H9 (cell line): ENCODE data around the gene ACER1. TPM values are rescaled to one million over a fixed set of nuclear protein-coding genes. Genes with fewer than 3 reads are reported as not detected.

Source experiments
- DNase-seq: peaks from one replicate; pipeline ENCODE4 v3.0.0-alpha.2; 2017
- H2AFZ ChIP-seq: one replicate; pipeline ENCODE4 v1.6.1; 2013; ENCODE audit warnings: mild to moderate bottlenecking, low read length, control low read depth, moderate library complexity
- H2AK5ac ChIP-seq: 2 replicates; pipeline ENCODE4 v1.6.1; 2013; ENCODE audit warnings: low read length, control low read depth, mixed read lengths; ENCODE audit not compliant: insufficient read length
- H2BK120ac ChIP-seq: one replicate; pipeline ENCODE4 v1.6.1; 2013; ENCODE audit warnings: low read depth, mild to moderate bottlenecking, low read length, control low read depth, inconsistent platforms; ENCODE audit not compliant: poor library complexity, severe bottlenecking
- H2BK12ac ChIP-seq: 2 replicates; pipeline ENCODE4 v1.6.1; 2013; ENCODE audit warnings: low read length, control low read depth, mixed read lengths, low read depth; ENCODE audit not compliant: insufficient read length
- H2BK15ac ChIP-seq: 2 replicates; pipeline ENCODE4 v1.6.1; 2013; ENCODE audit warnings: low read depth, low read length, control low read depth
- H2BK20ac ChIP-seq: one replicate; pipeline ENCODE4 v1.6.1; 2013; ENCODE audit warnings: low read depth, mild to moderate bottlenecking, low read length, control low read depth, inconsistent platforms; ENCODE audit not compliant: poor library complexity, severe bottlenecking
- H2BK5ac ChIP-seq: 2 replicates; pipeline ENCODE4 v1.6.1; 2013; ENCODE audit warnings: low read length, control low read depth, mixed read lengths; ENCODE audit not compliant: insufficient read length
- H3K14ac ChIP-seq: 2 replicates; pipeline ENCODE4 v1.6.1; 2013; ENCODE audit warnings: low read length, control low read depth; ENCODE audit not compliant: insufficient read depth
- H3K18ac ChIP-seq: 2 replicates; pipeline ENCODE4 v1.6.1; 2013; ENCODE audit warnings: low read depth, mild to moderate bottlenecking, mixed read lengths, low read length, control low read depth; ENCODE audit not compliant: insufficient read length
- H3K23ac ChIP-seq: 2 replicates; pipeline ENCODE4 v1.6.1; 2013; ENCODE audit warnings: low read length, control low read depth, mixed read lengths, low read depth; ENCODE audit not compliant: insufficient read length
- H3K23me2 ChIP-seq: 2 replicates; pipeline ENCODE4 v1.6.1; 2013; ENCODE audit warnings: low read depth, mild to moderate bottlenecking, mixed read lengths, low read length, control low read depth; ENCODE audit not compliant: insufficient read length, poor library complexity, severe bottlenecking
- H3K27ac ChIP-seq: 2 replicates; pipeline ENCODE4 v1.5.1; 2013; ENCODE audit warnings: low read length, control low read depth, mixed read lengths, low read depth; ENCODE audit not compliant: insufficient read length
- H3K27me3 ChIP-seq: 2 replicates; pipeline ENCODE4 v1.6.1; 2013; ENCODE audit warnings: low read length, control low read depth, inconsistent platforms; ENCODE audit not compliant: insufficient read depth
- H3K4ac ChIP-seq: 2 replicates; pipeline ENCODE4 v1.6.1; 2013; ENCODE audit warnings: low read depth, mild to moderate bottlenecking, control low read depth, inconsistent platforms, low read length, moderate library complexity
- H3K4me1 ChIP-seq: 2 replicates; pipeline ENCODE4 v1.6.1; 2013; ENCODE audit warnings: low read length, control low read depth, inconsistent platforms; ENCODE audit not compliant: insufficient read depth
- H3K4me2 ChIP-seq: 2 replicates; pipeline ENCODE4 v1.6.1; 2013; ENCODE audit warnings: low read length, control low read depth, mixed read lengths; ENCODE audit not compliant: insufficient read length, insufficient read depth
- H3K56ac ChIP-seq: 2 replicates; pipeline ENCODE4 v1.6.1; 2013; ENCODE audit warnings: low read depth, mild to moderate bottlenecking, mixed read lengths, low read length, control low read depth; ENCODE audit not compliant: insufficient read length
- H3K79me1 ChIP-seq: 2 replicates; pipeline ENCODE4 v1.6.1; 2013; ENCODE audit warnings: low read depth, mild to moderate bottlenecking, moderate library complexity, low read length, control low read depth, inconsistent platforms; ENCODE audit not compliant: insufficient read depth, poor library complexity, severe bottlenecking
- H3K79me2 ChIP-seq: 2 replicates; pipeline ENCODE4 v1.6.1; 2013; ENCODE audit warnings: low read length, control low read depth, inconsistent platforms; ENCODE audit not compliant: insufficient read depth
- H3K9ac ChIP-seq: 2 replicates; pipeline ENCODE4 v1.6.1; 2013; ENCODE audit warnings: low read length, control low read depth, mixed read lengths; ENCODE audit not compliant: insufficient read length; ENCODE audit errors: extremely low read depth
- H3K9me3 ChIP-seq: one replicate; pipeline ENCODE4 v1.6.1; 2013; ENCODE audit warnings: low read depth, low read length, inconsistent platforms; ENCODE audit not compliant: control insufficient read depth
- H3T11ph ChIP-seq: one replicate; pipeline ENCODE4 v1.6.1; 2013; ENCODE audit warnings: mild to moderate bottlenecking, low read length, control low read depth, inconsistent platforms
- H4K20me1 ChIP-seq: one replicate; pipeline ENCODE4 v1.6.1; 2013; ENCODE audit not compliant: control insufficient read depth, insufficient read length, insufficient read depth
- H4K5ac ChIP-seq: 2 replicates; pipeline ENCODE4 v1.6.1; 2013; ENCODE audit warnings: low read depth, mild to moderate bottlenecking, mixed read lengths, low read length, control low read depth; ENCODE audit not compliant: insufficient read length
- H4K8ac ChIP-seq: replicated peaks from 2 replicates; pipeline ENCODE4 v1.6.1; 2013; ENCODE audit warnings: low read length, control low read depth, mixed read lengths, low read depth; ENCODE audit not compliant: insufficient read length
- H4K91ac ChIP-seq: 2 replicates; pipeline ENCODE4 v1.6.1; 2013; ENCODE audit warnings: low read depth, mild to moderate bottlenecking, moderate library complexity, mixed read lengths, low read length, control low read depth; ENCODE audit not compliant: insufficient read length
- H3K27ac Mint-ChIP-seq, 3 experiments: 2 replicates in 2 of 3; 3 replicates in 1 of 3; pipeline ENCODE4 v1.8.0; 2020 to 2021; ENCODE audit warnings: mixed read lengths in 3 of 3, mild to moderate bottlenecking in 1 of 3, moderate library complexity in 1 of 3
- H3K27me3 Mint-ChIP-seq: 2 replicates; pipeline ENCODE4 v1.8.0; 2021; ENCODE audit warnings: low read depth, mild to moderate bottlenecking, moderate library complexity, mixed read lengths
- H3K36me3 Mint-ChIP-seq, 3 experiments: 2 replicates in 2 of 3; 3 replicates in 1 of 3; pipeline ENCODE4 v1.8.0; 2020 to 2021; ENCODE audit warnings: low read depth in 3 of 3, mixed read lengths in 3 of 3; ENCODE audit not compliant: insufficient read depth in 1 of 3
- H3K4me1 Mint-ChIP-seq, 2 experiments: 2 replicates each; pipeline ENCODE4 v1.8.0; 2020; ENCODE audit warnings: mixed read lengths in 2 of 2
- H3K4me3 Mint-ChIP-seq, 2 experiments: 2 replicates in 1 of 2; 3 replicates in 1 of 2; pipeline ENCODE4 v1.8.0; 2020 to 2021; ENCODE audit warnings: mild to moderate bottlenecking in 2 of 2, mixed read lengths in 2 of 2, moderate library complexity in 1 of 2
- H3K9me3 Mint-ChIP-seq, 2 experiments: 2 replicates in 1 of 2; 3 replicates in 1 of 2; pipeline ENCODE4 v1.8.0; 2020; ENCODE audit warnings: mild to moderate bottlenecking in 2 of 2, mixed read lengths in 2 of 2, moderate library complexity in 1 of 2
- CTCF ChIP-seq: fragments of 200-600 bp; sonication (generic); conservative IDR thresholded peaks from 3 replicates; pipeline ENCODE4 v1.8.0; 2021; ENCODE audit warnings: antibody characterized with exemption, mild to moderate bottlenecking
- WGBS: extraction: QIAGEN DNeasy Blood & Tissue Kit; methylation state at CpG from one replicate; pipeline ENCODE4 v1.1.7; 2013; ENCODE audit warnings: missing lambda C conversion rate, low lambda C conversion rate, mixed read lengths; ENCODE audit not compliant: insufficient read length; ENCODE audit errors: extremely low coverage; 5-methylcytosine and 5-hydroxymethylcytosine counted together
- total RNA-seq: library from RNA; stranded (reverse); gene quantifications from 2 replicates; pipeline ENCODE4 v1.2.1, GENCODE V29; 2021

Gene ACER1
- total RNA-seq, 1 experiment from 2014 or later: not detected

GRCh38 chr19:6272411-6272791 lies 61.0 kb downstream of the ACER1 start:
- no peak for DNase-seq
- peaks cover 22 to 46% (median 41%) of the 10 kb centered on the region in 3 experiments; a peak in 6 of 7 replicates for H3K36me3 Mint-ChIP-seq
- H2BK15ac ChIP-seq: no peak overlapping the region
- H3K9me3 ChIP-seq: no peaks in the 10 kb centered on the region
- H2AFZ ChIP-seq: no peak overlapping the region
- TF ChIP-seq CTCF: no peak
- H3K27me3 ChIP-seq: no peaks in the 10 kb centered on the region
- peak overlapping the region; percentile 84 to 95 (median 94) for H3K27ac Mint-ChIP-seq
- no peak overlapping the region for H3K27ac ChIP-seq
- H3K4ac ChIP-seq: no peak overlapping the region
- H3K79me1 ChIP-seq: peaks cover 17% of the 10 kb centered on the region
- WGBS: no CpG with 5 or more reads among the region's 11 CpGs
- peaks cover 46% of the 10 kb centered on the region; the same call in 1 of the 2 replicates for H3K79me2 ChIP-seq
- H4K20me1 ChIP-seq: no peaks in the 10 kb centered on the region
- H4K8ac ChIP-seq: no peak overlapping the region
- H3T11ph ChIP-seq: no peak overlapping the region
- peak overlapping the region; percentile 4 to 69; a peak in 4 of 5 replicates for H3K4me3 Mint-ChIP-seq
- no peaks in the 10 kb centered on the region for H3K27me3 Mint-ChIP-seq
- H2BK12ac ChIP-seq: no peak overlapping the region
- H3K4me1 ChIP-seq: peaks cover 10% of the 10 kb centered on the region; the same call in 1 of the 2 replicates
- H3K4me2 ChIP-seq: no peak overlapping the region
- H3K9me3 Mint-ChIP-seq: no peaks in the 10 kb centered on the region
- no peak overlapping the region for H3K9ac ChIP-seq
- no peak overlapping the region for H2AK5ac ChIP-seq
- no peak overlapping the region for H3K56ac ChIP-seq
- H2BK5ac ChIP-seq: no peak overlapping the region
- no peak overlapping the region for H3K14ac ChIP-seq
- H3K4me1 Mint-ChIP-seq: peaks cover 56 to 65% of the 10 kb centered on the region in 2 experiments
- no peak overlapping the region for H4K91ac ChIP-seq
- no peak overlapping the region for H3K18ac ChIP-seq
- H4K5ac ChIP-seq: no peak overlapping the region
- H2BK20ac ChIP-seq: no peak overlapping the region
- H3K23me2 ChIP-seq: no peaks in the 10 kb centered on the region
- no peak overlapping the region for H2BK120ac ChIP-seq
- no peak overlapping the region for H3K23ac ChIP-seq
